Heart left ventricle (tissue), 16 donors: ENCODE measurements around the gene MRM1. TPM values are rescaled to one million over a fixed set of nuclear protein-coding genes. Genes with fewer than 3 reads are reported as not detected.

ENCODE experiments used
- ATAC-seq, 4 donors: fragments of 200-7000 bp; cut with Tn5 transposase; one replicate each; pipeline ENCODE4 v1.9.1; 2020 to 2022; ENCODE audit warnings: moderate library complexity in 4 of 4, mild to moderate bottlenecking in 3 of 4, moderate number of reproducible peaks in 1 of 4
- DNase-seq, 5 donors: peaks; one replicate each; pipeline ENCODE4 v3.0.0-alpha.2; 2020
- H3K27ac ChIP-seq, 12 donors: fragments of 200-600 bp; sonication (generic) in 4 of 12; one replicate each; pipeline versions ENCODE4 v1.5.0 to v1.8.0; 2016 to 2022; ENCODE audit warnings: mild to moderate bottlenecking in 2 of 12
- H3K27me3 ChIP-seq, 9 donors: fragments of 200-600 bp; sonication (generic) in 2 of 9; one replicate each; pipeline versions ENCODE4 v1.5.1 to v1.8.0; 2016 to 2022; ENCODE audit warnings: mild to moderate bottlenecking in 3 of 9
- H3K36me3 ChIP-seq, 9 donors: fragments of 200-600 bp; sonication (generic) in 2 of 9; one replicate each; pipeline versions ENCODE4 v1.5.0 to v1.8.0; 2018 to 2022; ENCODE audit warnings: mild to moderate bottlenecking in 2 of 9
- H3K4me1 ChIP-seq, 12 donors: fragments of 200-600 bp; sonication (generic) in 4 of 12; one replicate each; pipeline versions ENCODE4 v1.5.0 to v1.8.0; 2016 to 2022; ENCODE audit warnings: mild to moderate bottlenecking in 3 of 12
- H3K4me3 ChIP-seq, 12 donors: fragments of 200-600 bp; sonication (generic) in 4 of 12; one replicate each; pipeline versions ENCODE4 v1.5.0 to v1.8.0; 2017 to 2022; ENCODE audit warnings: mild to moderate bottlenecking in 9 of 12, moderate library complexity in 4 of 12
- H3K9me3 ChIP-seq, 12 donors: fragments of 200-600 bp; sonication (generic) in 4 of 12; one replicate each; pipeline versions ENCODE4 v1.5.0 to v1.8.0; 2016 to 2022; ENCODE audit warnings: mild to moderate bottlenecking in 1 of 12
- CTCF ChIP-seq, 12 donors: fragments of 200-600 bp; sonication (generic) in 4 of 12; IDR thresholded peaks; one replicate each; pipeline versions ENCODE4 v1.5.0 to v1.8.0; 2018 to 2022; ENCODE audit warnings: antibody characterized with exemption in 12 of 12, mild to moderate bottlenecking in 5 of 12
- POLR2A ChIP-seq, 2 donors: fragments of 450-650 bp; IDR thresholded peaks; one replicate each; pipeline ENCODE4 v1.6.1; 2017; ENCODE audit warnings: antibody characterized with exemption in 2 of 2, mild to moderate bottlenecking in 2 of 2, moderate library complexity in 2 of 2
- WGBS, 4 donors: extraction: QIAGEN DNeasy Blood & Tissue Kit in 2 of 4; methylation state at CpG; one replicate each; pipeline versions ENCODE4 v1.1.5 to v1.1.7; 2013 to 2018; 5-methylcytosine and 5-hydroxymethylcytosine counted together
- intact Hi-C, 10 donors: fragments of 100-400 bp; cut with DNase I; formaldehyde crosslinking; loops; one replicate each; pipeline versions ENCODE4 v1.11.1 to v1.14.2; 2022
- long read RNA-seq, 3 donors: library from polyadenylated mRNA; unstranded; transcript quantifications; one replicate each; pipeline ENCODE4 v2.0.0, GENCODE V29; 2020 to 2021
- polyA plus RNA-seq, 2 donors: library from polyadenylated mRNA; stranded (reverse); fragments of 200-250 nt; gene quantifications; one replicate each; pipeline ENCODE4 v1.2.3, GENCODE V29; 2013
- total RNA-seq, 9 donors: library from RNA; depleted of rRNA in 2 of 9; stranded (reverse); fragments of >200 nt in 2 of 9; fragmentation: NEBNext Ultra II Directional in 3 of 9; extraction: Animal tissue kit (Norgen Biotek cat#: 25700) in 3 of 9; gene quantifications; one replicate each; pipeline versions ENCODE4 v1.1.0 to v1.2.4, GENCODE V29; 2016 to 2023
- donor health status: ischemic (EF 13 %, LVEDD 7.1; RV severe dilation, severe dysfunction).
- donor health status: healthy with polysubstance abuse.
- donor health status: DM: no; HTN: yes; CAD: no.
- donor health status: DM: no; HTN: no; CAD: no.
- donor health status: ischemic (EF 25% LVEDD 6.9; RV normal size, moderate dysfunction).
- donor health status: ischemic (EF 25% LVEDD 5.7; RV mildly dilated, moderate dysfunction).
- donor health status: healthy.
- donor health status: DM: yes; HTN: yes; CAD: no.
- donor health status: ischemic (EF 35%, LVEDD 5.7; RV mildly dilated, moderate dysfunction).
- donor health status: nonischemic (EF 11% LVEDD 7.7; RV severe dilation, severe dysfunction).
- donor health status: DM: yes; HTN: yes; CAD: no.
- donor health status: PGD.
- donor health status: ischemic (EF 29% LVEDD 5.4; RV normal size, mild dysfunction).
- donor health status: nonischemic (EF 23%, LVEDD 6.1; RV moderate dilation, normal function).

The MRM1 gene
- 10 to 100 TPM in 1 of 9 donors, 1 to 10 TPM in 8; 4.0 to 12.4 (median 7.2) TPM for total RNA-seq
- polyA plus RNA-seq = 10 to 100 TPM in 1 of 2 donors, 1 to 10 TPM in 1; 7.7 to 12.6 TPM
- long read RNA-seq, donor 1, transcript MRM1-204 (5 exons, 1,857 nt) = major isoform, 17 of 18 reads
- long read RNA-seq, donor 1, partial matches to known transcripts = 0 of 18 reads
- long read RNA-seq, donor 1, other reads (novel, unspliced or antisense) = 1 of 18 reads
- long read RNA-seq, donor 2, transcript MRM1-204 (5 exons, 1,857 nt) = major isoform, 38 of 42 reads
- long read RNA-seq, donor 2, partial matches to known transcripts = 2 of 42 reads
- long read RNA-seq, donor 2, other reads (novel, unspliced or antisense) = 1 of 42 reads
- long read RNA-seq, donor 3, transcript MRM1-204 (5 exons, 1,857 nt) = major isoform, 13 of 13 reads
- long read RNA-seq, donor 3, partial matches to known transcripts = 0 of 13 reads
- long read RNA-seq, donor 3, other reads (novel, unspliced or antisense) = 0 of 13 reads

GRCh38 chr17:36601303-36602029 is at the start of gene MRM1:
Gene MRM1, plus strand, starts transcription at chr17:36601583. Its CDS starts 228 bp downstream, at chr17:36601811.
- Histone ChIP-seq H3K4me1 (peaks cover 0 to 30% (median 18%) of the 10 kb centered on the region in 12 donors), H3K36me3 (no peaks in the 10 kb centered on the region), H3K27me3 (no peaks in the 10 kb centered on the region), H3K4me3 (peak within 1 kb of the TSS; percentile 51 to 98 (median 77)), H3K27ac (peak within 1 kb of the TSS; percentile 14 to 87 (median 79)), H3K9me3 (no peaks in the 10 kb centered on the region)
- WGBS, 4 donors = 1 to 2% (median 1%) methylated on average over 12 to 60 of the region's 60 CpGs
- peak; percentile 94 to 97 (median 95) for DNase-seq
- ATAC-seq = peak; percentile 93 to 98 (median 94)
- intact Hi-C loops = loop anchor here in 2 of 10 donors (2.0 to 10.0 kb wide), 3 partner anchors 67 to 803 kb away; partner anchors contain the start of genes ACACA (in 1 of the 2), MYO19 (in 1 of the 2), PIGW (in 1 of the 2) and TADA2A (in 1 of the 2)
- peak in 4 of 12 donors; percentile 5 to 28 (median 22) for TF ChIP-seq CTCF (IDR thresholded peaks at IDR 0.05)
- peak in 1 of 2 donors; percentile 85 for TF ChIP-seq POLR2A (IDR thresholded peaks at IDR 0.05)

GRCh38 chr17:36553459-36553858 is 47.9 kb upstream of the MRM1 start:
- 80 to 87% (median 85%) methylated on average over 3 of the region's 3 CpGs for WGBS, 4 donors
- intact Hi-C loops = no loop called here
- no peaks in the 10 kb centered on the region for H3K27me3 ChIP-seq
- ATAC-seq (no peak), DNase-seq (no peak)
- no peaks in the 10 kb centered on the region for H3K9me3 ChIP-seq
- H3K4me1 ChIP-seq = peaks cover 0 to 58% (median 31%) of the 10 kb centered on the region in 12 donors
- no peak overlapping the region for H3K27ac ChIP-seq
- TF ChIP-seq POLR2A (IDR thresholded peaks at IDR 0.05) (no peak), CTCF (IDR thresholded peaks at IDR 0.05) (no peak)
- H3K36me3 ChIP-seq = peaks cover 0 to 50% (median 39%) of the 10 kb centered on the region in 9 donors
- no peak overlapping the region for H3K4me3 ChIP-seq

- no peak for ATAC-seq
- no peak for DNase-seq
- Histone ChIP-seq H3K36me3 (peaks cover 0 to 100% (median 94%) of the 10 kb centered on the region in 9 donors), H3K9me3 (no peaks in the 10 kb centered on the region), H3K27me3 (no peaks in the 10 kb centered on the region), H3K27ac (no peak overlapping the region), H3K4me1 (peaks cover 0 to 4% (median 0%) of the 10 kb centered on the region in 12 donors), H3K4me3 (no peak overlapping the region)
- TF ChIP-seq POLR2A (IDR thresholded peaks at IDR 0.05) (no peak), CTCF (IDR thresholded peaks at IDR 0.05) (no peak)
- 94 to 98% (median 95%) methylated on average over 4 of the region's 4 CpGs for WGBS, 4 donors
- intact Hi-C loops = no loop called here
These were observed 35.3 kb upstream of the MRM1 start for GRCh38 chr17:36566081-36566480.
